GM23338 (cell line): ENCODE data around the gene ZNF280D. TPM values are rescaled to one million over a fixed set of nuclear protein-coding genes. Genes with fewer than 3 reads are reported as not detected.

ENCODE experiments used
- ATAC-seq: fragments of 200-7000 bp; cut with Tn5 transposase; 3 replicates; pipeline ENCODE4 v1.9.1; 2020
- DNase-seq: peaks from one replicate; pipeline ENCODE4 v3.0.0-alpha.2; 2015; ENCODE audit warnings: low spot score
- H2AFZ ChIP-seq: fragments of 200-600 bp; sonication (generic); 2 replicates; pipeline ENCODE4 v1.8.0; 2016; ENCODE audit warnings: antibody characterized with exemption, mild to moderate bottlenecking, moderate library complexity
- H3F3A ChIP-seq: fragments of 200-600 bp; sonication (generic); replicated peaks from 2 replicates; pipeline ENCODE4 v1.8.0; 2017; ENCODE audit warnings: antibody characterized with exemption, mixed run types, low read depth
- H3K27ac ChIP-seq: fragments of 200-600 bp; sonication (generic); 2 replicates; pipeline ENCODE4 v1.6.1; 2016; ENCODE audit warnings: low read depth
- H3K27me3 ChIP-seq: fragments of 200-600 bp; sonication (generic); 2 replicates; pipeline ENCODE4 v1.8.0; 2016; ENCODE audit warnings: mild to moderate bottlenecking, mixed run types, moderate library complexity; ENCODE audit not compliant: insufficient read depth
- H3K36me3 ChIP-seq: fragments of 200-600 bp; sonication (generic); 2 replicates; pipeline ENCODE4 v1.8.0; 2016; ENCODE audit warnings: mild to moderate bottlenecking; ENCODE audit not compliant: insufficient read depth
- H3K4me1 ChIP-seq: fragments of 200-600 bp; sonication (generic); 2 replicates; pipeline ENCODE4 v1.8.0; 2016; ENCODE audit warnings: mild to moderate bottlenecking, moderate library complexity; ENCODE audit not compliant: insufficient read depth
- H3K4me2 ChIP-seq: fragments of 200-600 bp; sonication (generic); 2 replicates; pipeline ENCODE4 v1.7.1; 2017; ENCODE audit warnings: mixed run types
- H3K4me3 ChIP-seq: fragments of 200-600 bp; sonication (generic); 2 replicates; pipeline ENCODE4 v1.6.1; 2016; ENCODE audit warnings: mixed run types
- H3K79me2 ChIP-seq: fragments of 200-600 bp; sonication (generic); replicated peaks from 2 replicates; pipeline ENCODE4 v1.8.0; 2017; ENCODE audit warnings: mild to moderate bottlenecking; ENCODE audit not compliant: insufficient read depth
- H3K9me2 ChIP-seq: fragments of 200-600 bp; sonication (generic); 2 replicates; pipeline ENCODE4 v1.8.0; 2017; ENCODE audit not compliant: insufficient read depth
- H4K20me1 ChIP-seq: fragments of 200-600 bp; sonication (generic); replicated peaks from 2 replicates; pipeline ENCODE4 v1.8.0; 2017; ENCODE audit warnings: mild to moderate bottlenecking; ENCODE audit not compliant: insufficient read depth
- H3K27ac Mint-ChIP-seq: 2 replicates; pipeline ENCODE4 v1.8.0; 2020; ENCODE audit warnings: inconsistent platforms, mild to moderate bottlenecking, moderate library complexity, mixed read lengths
- H3K27me3 Mint-ChIP-seq: 3 replicates; pipeline ENCODE4 v1.8.0; 2022; ENCODE audit warnings: low read depth, mild to moderate bottlenecking, moderate library complexity, mixed read lengths, inconsistent platforms; ENCODE audit not compliant: insufficient read depth, poor library complexity
- H3K36me3 Mint-ChIP-seq: 3 replicates; pipeline ENCODE4 v1.8.0; 2021; ENCODE audit warnings: low read depth, mild to moderate bottlenecking, inconsistent platforms, moderate library complexity, mixed read lengths
- H3K4me1 Mint-ChIP-seq: 3 replicates; pipeline ENCODE4 v1.8.0; 2020; ENCODE audit warnings: mild to moderate bottlenecking, inconsistent platforms, mixed read lengths
- H3K4me3 Mint-ChIP-seq: 3 replicates; pipeline ENCODE4 v1.8.0; 2021; ENCODE audit warnings: moderate library complexity, mild to moderate bottlenecking, inconsistent platforms, mixed read lengths
- H3K9me3 Mint-ChIP-seq: 3 replicates; pipeline ENCODE4 v1.8.0; 2020; ENCODE audit warnings: moderate library complexity, mild to moderate bottlenecking, inconsistent platforms, mixed read lengths
- CREB1 ChIP-seq: fragments of 250-450 bp; sonication (Bioruptor Pico); IDR thresholded peaks from 2 replicates; pipeline ENCODE4 v1.5.0; 2020; ENCODE audit warnings: low read depth, mild to moderate bottlenecking, moderate library complexity
- EZH2 ChIP-seq: fragments of 200-600 bp; sonication (generic); IDR thresholded peaks from one replicate; pipeline ENCODE4 v1.8.0; 2017; ENCODE audit warnings: antibody characterized with exemption, mild to moderate bottlenecking, low read depth; ENCODE audit not compliant: unreplicated experiment
- EZH2phosphoT487 ChIP-seq: fragments of 200-600 bp; sonication (generic); IDR thresholded peaks from one replicate; pipeline ENCODE4 v1.8.1; 2018; ENCODE audit warnings: antibody characterized with exemption; ENCODE audit not compliant: unreplicated experiment
- NANOG ChIP-seq: IDR thresholded peaks from 2 replicates; pipeline ENCODE4 v1.6.1; 2016; ENCODE audit warnings: antibody characterized with exemption, borderline replicate concordance
- POLR2AphosphoS5 ChIP-seq: IDR thresholded peaks from 2 replicates; pipeline ENCODE4 v1.6.1; 2016; ENCODE audit warnings: antibody characterized with exemption, low read depth
- STAT1 ChIP-seq: IDR thresholded peaks from one replicate; pipeline ENCODE4 v1.6.1; 2016; ENCODE audit warnings: antibody characterized with exemption; ENCODE audit not compliant: unreplicated experiment
- ZNF114 ChIP-seq: fragments of 250-450 bp; sonication (Bioruptor Pico); IDR thresholded peaks from 2 replicates; pipeline ENCODE4 v1.5.0; 2020; ENCODE audit warnings: mild to moderate bottlenecking, moderate library complexity
- ZNF331 ChIP-seq: fragments of 250-450 bp; sonication (Bioruptor Pico); IDR thresholded peaks from 2 replicates; pipeline ENCODE4 v1.5.0; 2020; ENCODE audit warnings: low read depth, mild to moderate bottlenecking, moderate library complexity
- ZNF462 ChIP-seq: fragments of 250-450 bp; sonication (Bioruptor Pico); IDR thresholded peaks from 2 replicates; pipeline ENCODE4 v1.5.0; 2020; ENCODE audit warnings: mild to moderate bottlenecking, moderate library complexity
- polyA plus RNA-seq: library from polyadenylated mRNA; unstranded; fragments of >200 nt; fragmentation: Nextera tagmentation; extraction: Ambion mirVana; gene quantifications from 2 replicates; pipeline ENCODE4 v1.2.1, GENCODE V29; 2016
- total RNA-seq: library from RNA; depleted of rRNA; stranded (reverse); fragments of >200 nt; shearing (Covaris generic); gene quantifications from 2 replicates; pipeline ENCODE4 v1.2.3, GENCODE V29; 2014
- TF ChIP-seq, protein P1 (sequence below): IDR thresholded peaks from one replicate; pipeline ENCODE4 v1.6.1; 2018; ENCODE audit warnings: antibody characterized with exemption; ENCODE audit not compliant: unreplicated experiment
- TF ChIP-seq, protein P2 (sequence below), 2 experiments: fragments of 200-600 bp in 1 of 2; sonication (generic) in 1 of 2; conservative IDR thresholded peaks; 2 replicates each; pipeline versions ENCODE4 v1.5.1 to v1.6.1; 2016 to 2017; ENCODE audit warnings: antibody characterized with exemption in 2 of 2, low read depth in 2 of 2, mild to moderate bottlenecking in 2 of 2, moderate library complexity in 1 of 2
- TF ChIP-seq, protein P3 (sequence below): IDR thresholded peaks from 2 replicates; pipeline ENCODE4 v1.6.1; 2016; ENCODE audit warnings: antibody characterized with exemption

Gene ZNF280D
- total and polyA plus RNA-seq, 2 experiments from 2014 or later, result 23.3 to 32.5 TPM

- Mint-ChIP-seq H3K27me3 (no peaks in the 10 kb centered on the region), H3K9me3 (peaks cover 4% of the 10 kb centered on the region; the same call in 1 of the 3 replicates), H3K4me1 (no peaks in the 10 kb centered on the region), H3K27ac (no peak overlapping the region), H3K36me3 (no peaks in the 10 kb centered on the region), H3K4me3 (no peak overlapping the region)
- no peaks in the 10 kb centered on the region for H3K79me2 ChIP-seq
- no peak overlapping the region for H3K27ac ChIP-seq
- no peaks in the 10 kb centered on the region for H3K4me1 ChIP-seq
- no peaks in the 10 kb centered on the region for H3K36me3 ChIP-seq
- ATAC-seq (no peak), DNase-seq (no peak)
- H3K27me3 ChIP-seq, result no peaks in the 10 kb centered on the region
- no peaks in the 10 kb centered on the region for H3K9me2 ChIP-seq
- no peak for TF ChIP-seq ZNF462 (CRISPR knock-in tag)
- no peak for TF ChIP-seq CREB1 (CRISPR knock-in tag)
- no peak for TF ChIP-seq ZNF331 (CRISPR knock-in tag)
- TF ChIP-seq, protein P1, sequence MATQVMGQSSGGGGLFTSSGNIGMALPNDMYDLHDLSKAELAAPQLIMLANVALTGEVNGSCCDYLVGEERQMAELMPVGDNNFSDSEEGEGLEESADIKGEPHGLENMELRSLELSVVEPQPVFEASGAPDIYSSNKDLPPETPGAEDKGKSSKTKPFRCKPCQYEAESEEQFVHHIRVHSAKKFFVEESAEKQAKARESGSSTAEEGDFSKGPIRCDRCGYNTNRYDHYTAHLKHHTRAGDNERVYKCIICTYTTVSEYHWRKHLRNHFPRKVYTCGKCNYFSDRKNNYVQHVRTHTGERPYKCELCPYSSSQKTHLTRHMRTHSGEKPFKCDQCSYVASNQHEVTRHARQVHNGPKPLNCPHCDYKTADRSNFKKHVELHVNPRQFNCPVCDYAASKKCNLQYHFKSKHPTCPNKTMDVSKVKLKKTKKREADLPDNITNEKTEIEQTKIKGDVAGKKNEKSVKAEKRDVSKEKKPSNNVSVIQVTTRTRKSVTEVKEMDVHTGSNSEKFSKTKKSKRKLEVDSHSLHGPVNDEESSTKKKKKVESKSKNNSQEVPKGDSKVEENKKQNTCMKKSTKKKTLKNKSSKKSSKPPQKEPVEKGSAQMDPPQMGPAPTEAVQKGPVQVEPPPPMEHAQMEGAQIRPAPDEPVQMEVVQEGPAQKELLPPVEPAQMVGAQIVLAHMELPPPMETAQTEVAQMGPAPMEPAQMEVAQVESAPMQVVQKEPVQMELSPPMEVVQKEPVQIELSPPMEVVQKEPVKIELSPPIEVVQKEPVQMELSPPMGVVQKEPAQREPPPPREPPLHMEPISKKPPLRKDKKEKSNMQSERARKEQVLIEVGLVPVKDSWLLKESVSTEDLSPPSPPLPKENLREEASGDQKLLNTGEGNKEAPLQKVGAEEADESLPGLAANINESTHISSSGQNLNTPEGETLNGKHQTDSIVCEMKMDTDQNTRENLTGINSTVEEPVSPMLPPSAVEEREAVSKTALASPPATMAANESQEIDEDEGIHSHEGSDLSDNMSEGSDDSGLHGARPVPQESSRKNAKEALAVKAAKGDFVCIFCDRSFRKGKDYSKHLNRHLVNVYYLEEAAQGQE, result no peak
- TF ChIP-seq, protein P2, sequence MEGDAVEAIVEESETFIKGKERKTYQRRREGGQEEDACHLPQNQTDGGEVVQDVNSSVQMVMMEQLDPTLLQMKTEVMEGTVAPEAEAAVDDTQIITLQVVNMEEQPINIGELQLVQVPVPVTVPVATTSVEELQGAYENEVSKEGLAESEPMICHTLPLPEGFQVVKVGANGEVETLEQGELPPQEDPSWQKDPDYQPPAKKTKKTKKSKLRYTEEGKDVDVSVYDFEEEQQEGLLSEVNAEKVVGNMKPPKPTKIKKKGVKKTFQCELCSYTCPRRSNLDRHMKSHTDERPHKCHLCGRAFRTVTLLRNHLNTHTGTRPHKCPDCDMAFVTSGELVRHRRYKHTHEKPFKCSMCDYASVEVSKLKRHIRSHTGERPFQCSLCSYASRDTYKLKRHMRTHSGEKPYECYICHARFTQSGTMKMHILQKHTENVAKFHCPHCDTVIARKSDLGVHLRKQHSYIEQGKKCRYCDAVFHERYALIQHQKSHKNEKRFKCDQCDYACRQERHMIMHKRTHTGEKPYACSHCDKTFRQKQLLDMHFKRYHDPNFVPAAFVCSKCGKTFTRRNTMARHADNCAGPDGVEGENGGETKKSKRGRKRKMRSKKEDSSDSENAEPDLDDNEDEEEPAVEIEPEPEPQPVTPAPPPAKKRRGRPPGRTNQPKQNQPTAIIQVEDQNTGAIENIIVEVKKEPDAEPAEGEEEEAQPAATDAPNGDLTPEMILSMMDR (conservative IDR thresholded peaks at IDR 0.05; ENCODE audit: low read depth in 2 of 2), result no peak
- TF ChIP-seq NANOG, result no peak
- TF ChIP-seq ZNF114, result no peak
- TF ChIP-seq, protein P3, sequence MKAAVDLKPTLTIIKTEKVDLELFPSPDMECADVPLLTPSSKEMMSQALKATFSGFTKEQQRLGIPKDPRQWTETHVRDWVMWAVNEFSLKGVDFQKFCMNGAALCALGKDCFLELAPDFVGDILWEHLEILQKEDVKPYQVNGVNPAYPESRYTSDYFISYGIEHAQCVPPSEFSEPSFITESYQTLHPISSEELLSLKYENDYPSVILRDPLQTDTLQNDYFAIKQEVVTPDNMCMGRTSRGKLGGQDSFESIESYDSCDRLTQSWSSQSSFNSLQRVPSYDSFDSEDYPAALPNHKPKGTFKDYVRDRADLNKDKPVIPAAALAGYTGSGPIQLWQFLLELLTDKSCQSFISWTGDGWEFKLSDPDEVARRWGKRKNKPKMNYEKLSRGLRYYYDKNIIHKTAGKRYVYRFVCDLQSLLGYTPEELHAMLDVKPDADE, result no peak
- TF ChIP-seq STAT1, result no peak
- no peak for TF ChIP-seq EZH2
- no peak for TF ChIP-seq POLR2AphosphoS5
- no peak for TF ChIP-seq EZH2phosphoT487
- H3K4me3 ChIP-seq, result no peak overlapping the region
- no peaks in the 10 kb centered on the region for H3F3A ChIP-seq
- H3K4me2 ChIP-seq, result no peak overlapping the region
- H4K20me1 ChIP-seq, result no peaks in the 10 kb centered on the region
- H2AFZ ChIP-seq, result no peak overlapping the region
Observed at GRCh38 chr15:56608140-56608778, 125.0 kb downstream of the ZNF280D start.
